GM12865 (cell line): Measurements from ENCODE around the gene TSPAN9.

Experiments
- DNase-seq: peaks from one replicate; pipeline ENCODE4 v3.0.0; 2010; ENCODE audit warnings: low read depth
- H3K4me3 ChIP-seq: 2 replicates; pipeline ENCODE4 v1.5.1; 2011; ENCODE audit warnings: mild to moderate bottlenecking, low read depth, low read length, control low read depth
- CTCF ChIP-seq: IDR thresholded peaks from 2 replicates; pipeline ENCODE4 v1.5.1; 2011; ENCODE audit warnings: low read length, control low read depth, low read depth, inconsistent platforms; ENCODE audit not compliant: insufficient read depth; ENCODE audit errors: missing control alignments

Gene TSPAN9

GRCh38 chr12:3242199-3242863, 165.2 kb downstream of the TSPAN9 start:
- DNase-seq: no peak
- no peak for TF ChIP-seq CTCF
- no peak overlapping the region for H3K4me3 ChIP-seq

GRCh38 chr12:3243376-3244084, 166.4 kb downstream of the TSPAN9 start:
- no peak for DNase-seq
- no peak overlapping the region for H3K4me3 ChIP-seq
- TF ChIP-seq CTCF: no peak

GRCh38 chr12:3244219-3244750, 167.1 kb downstream of the TSPAN9 start:
- no peak for TF ChIP-seq CTCF
- no peak for DNase-seq
- no peak overlapping the region for H3K4me3 ChIP-seq

GRCh38 chr12:3246253-3246652, 169.1 kb downstream of the TSPAN9 start:
- no peak for TF ChIP-seq CTCF
- DNase-seq: no peak
- H3K4me3 ChIP-seq: no peak overlapping the region

- no peak for TF ChIP-seq CTCF
- DNase-seq: no peak
- H3K4me3 ChIP-seq: no peak overlapping the region
Measured at GRCh38 chr12:3247077-3247476, 169.9 kb downstream of the TSPAN9 start.

GRCh38 chr12:3247629-3248161, 170.5 kb downstream of the TSPAN9 start:
- no peak overlapping the region for H3K4me3 ChIP-seq
- no peak for DNase-seq
- no peak for TF ChIP-seq CTCF
